ENCODE measurements around the gene SEZ6L2.
"Not testable (repeated sequence)": the region's sequence is repeated elsewhere in the genome, so short reads cannot be mapped to it uniquely, and the experiment has no call there.

SEZ6L2 gene

GRCh38 chr16:29849505-29849904 is 49.8 kb downstream of the SEZ6L2 start:
- DNase-seq: no peak

DNA sequence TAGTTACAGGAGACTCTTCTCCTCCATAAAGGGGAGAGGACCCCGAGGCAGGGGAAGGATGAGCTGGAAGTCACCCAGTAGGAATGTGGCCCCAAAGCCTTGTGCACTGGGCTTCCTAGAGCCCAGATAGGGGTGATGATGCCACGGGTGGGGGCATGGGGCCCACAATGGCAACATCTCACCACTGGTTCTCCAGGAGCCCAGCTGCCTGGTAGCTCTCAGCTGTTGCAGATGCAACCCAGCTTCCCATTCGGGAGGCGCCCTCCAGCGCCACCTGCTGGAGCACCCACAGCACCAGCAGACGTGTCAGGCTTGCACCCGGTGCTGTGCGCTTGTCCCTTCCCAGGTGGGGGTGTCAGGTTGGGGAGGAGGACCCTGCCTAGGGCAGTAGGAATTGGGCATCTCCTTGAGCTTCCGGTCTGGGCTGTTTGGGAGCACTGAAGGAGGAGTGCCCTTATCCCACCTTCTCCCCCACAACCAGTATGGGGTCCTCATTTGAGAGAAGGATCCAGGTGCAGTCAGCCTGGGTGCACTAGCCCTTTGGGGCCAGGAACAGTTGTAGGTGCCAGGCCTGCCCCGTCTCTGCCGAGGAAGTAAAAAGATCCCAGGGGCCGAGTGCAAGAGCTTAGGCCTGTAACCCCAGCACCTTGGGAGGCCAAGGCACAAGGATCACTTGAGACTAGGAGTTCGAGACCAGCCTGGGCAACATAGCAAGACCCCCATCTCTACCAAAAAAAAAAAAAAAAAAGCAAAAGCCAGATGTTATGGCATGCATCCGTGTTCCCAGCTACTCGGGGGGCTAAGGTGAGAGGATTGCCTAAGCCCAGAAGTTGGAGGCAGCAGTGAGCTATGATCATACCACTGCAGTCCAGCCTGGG is 50.7 kb downstream of the SEZ6L2 start:
- DNase-seq: peak; percentile 91

DNA sequence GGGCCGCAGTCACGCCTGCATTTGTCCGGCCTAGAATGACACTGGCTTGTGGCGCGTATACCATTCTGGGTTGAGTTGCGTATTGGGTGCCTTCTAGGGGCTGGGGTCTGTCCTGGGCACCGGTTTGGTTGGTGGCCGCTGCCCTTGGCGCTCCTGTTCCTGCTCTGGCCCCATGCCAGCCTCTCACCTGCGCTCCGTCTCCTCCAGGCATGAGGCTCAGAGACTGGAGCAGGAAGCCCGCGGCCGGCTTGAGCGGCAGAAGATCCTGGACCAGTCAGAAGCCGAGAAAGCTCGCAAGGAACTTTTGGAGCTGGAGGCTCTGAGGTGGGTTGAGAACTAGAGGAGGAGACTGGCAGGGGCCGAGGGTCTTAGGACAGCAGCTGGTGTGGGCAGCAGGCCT is 53.7 kb downstream of the SEZ6L2 start:
- no peak for DNase-seq

- DNase-seq: no peak
These were observed 54.6 kb downstream of the SEZ6L2 start for GRCh38 chr16:29844575-29845331.

- no peak for DNase-seq
These were observed 55.4 kb downstream of the SEZ6L2 start for GRCh38 chr16:29843931-29844330.

DNA sequence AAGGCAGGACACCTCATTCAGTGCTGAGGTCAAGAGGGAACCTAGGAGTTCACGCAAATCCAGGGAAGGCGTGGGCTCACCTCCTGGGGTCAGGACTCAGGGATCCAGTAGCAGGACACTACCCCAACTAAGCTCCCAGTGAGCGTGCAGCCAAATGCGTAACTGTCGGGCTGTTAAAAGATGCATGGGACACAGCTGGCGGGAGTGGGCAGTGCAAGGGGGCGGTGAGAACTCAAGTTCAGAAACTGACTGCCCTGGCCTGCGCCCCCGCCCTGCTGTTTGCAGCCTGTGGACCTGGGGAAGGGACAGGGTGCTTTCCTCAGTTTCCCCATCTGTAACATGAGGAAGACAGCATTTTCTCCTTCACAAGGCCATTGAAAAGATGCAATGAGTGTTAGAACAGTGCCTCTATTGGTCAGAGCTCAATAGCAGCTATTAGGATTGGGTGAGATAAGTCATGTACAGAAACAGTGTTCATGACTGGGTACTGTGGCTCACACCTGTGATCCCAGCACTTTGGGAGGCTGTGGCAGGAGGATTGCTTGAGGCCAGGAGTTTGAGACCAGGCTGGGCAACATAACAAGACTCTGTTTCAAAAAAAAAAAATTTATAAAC is 56.5 kb downstream of the SEZ6L2 start:
- no peak for DNase-seq

GRCh38 chr16:29841631-29842030 is 57.7 kb downstream of the SEZ6L2 start:
- DNase-seq: no peak

DNA sequence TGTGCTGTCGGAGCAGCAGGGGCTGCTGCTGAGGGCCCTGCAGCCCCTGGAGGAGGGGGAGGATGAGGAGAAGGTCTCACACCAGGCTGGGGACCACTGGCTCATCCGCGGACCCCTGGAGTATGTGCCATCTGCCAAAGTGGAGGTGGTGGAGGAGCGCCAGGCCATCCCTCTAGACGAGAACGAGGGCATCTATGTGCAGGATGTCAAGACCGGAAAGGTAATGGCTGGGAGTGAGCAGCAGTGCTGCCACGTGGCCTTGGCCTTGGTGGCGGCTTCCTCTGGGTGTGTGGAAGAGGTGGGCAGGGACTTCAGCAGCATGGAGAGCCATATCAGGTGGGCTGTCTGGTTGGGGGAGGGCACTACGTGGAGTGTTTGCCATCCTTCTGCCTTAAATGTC is 59.1 kb downstream of the SEZ6L2 start:
- DNase-seq: no peak

GRCh38 chr16:29839822-29840221 is 59.5 kb downstream of the SEZ6L2 start:
- no peak for DNase-seq

GRCh38 chr16:29837841-29838240 is 61.5 kb downstream of the SEZ6L2 start:
- no peak for DNase-seq

DNA sequence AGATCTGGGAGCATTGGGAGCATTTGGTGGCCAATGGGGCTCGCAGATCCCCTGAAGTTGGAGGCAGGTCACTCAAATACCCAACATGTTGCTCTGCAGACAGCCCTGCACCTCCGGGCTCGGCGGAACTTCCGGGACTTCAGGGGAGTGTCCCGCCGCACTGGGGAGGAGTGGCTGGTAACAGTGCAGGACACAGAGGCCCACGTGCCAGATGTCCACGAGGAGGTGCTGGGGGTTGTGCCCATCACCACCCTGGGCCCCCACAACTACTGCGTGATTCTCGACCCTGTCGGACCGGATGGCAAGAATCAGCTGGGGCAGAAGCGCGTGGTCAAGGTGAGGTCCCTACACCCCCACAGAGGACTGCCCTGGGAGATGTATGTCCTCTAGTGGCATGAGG is 62.7 kb downstream of the SEZ6L2 start:
- DNase-seq: no peak

- no peak for DNase-seq
These were observed 63.4 kb downstream of the SEZ6L2 start for GRCh38 chr16:29835926-29836325.

GRCh38 chr16:29834079-29834478 is 65.3 kb downstream of the SEZ6L2 start:
- DNase-seq: peak; percentile 45

GRCh38 chr16:29833219-29833618 is 66.1 kb downstream of the SEZ6L2 start:
- not testable (repeated sequence) for DNase-seq

DNA sequence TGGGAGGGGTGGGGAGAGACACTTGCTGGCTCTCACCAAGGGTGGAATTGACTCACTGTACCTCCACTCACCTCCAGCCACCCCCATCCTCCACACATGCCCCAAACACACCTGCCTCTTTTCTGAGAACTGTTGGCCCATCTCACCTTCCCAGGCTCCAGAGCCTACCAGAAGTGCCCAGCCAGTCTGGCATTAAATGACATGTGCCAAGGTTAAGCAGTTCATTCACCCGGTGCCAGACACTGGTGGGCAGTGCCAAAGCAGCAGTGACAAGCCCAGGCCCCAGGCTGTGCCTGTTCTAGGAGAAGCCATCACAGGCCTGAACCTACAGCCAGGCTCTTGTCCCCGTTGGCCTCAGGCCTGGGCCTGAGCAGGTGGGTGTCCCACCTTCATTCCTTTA is 67.9 kb downstream of the SEZ6L2 start:
- DNase-seq: no peak

DNA sequence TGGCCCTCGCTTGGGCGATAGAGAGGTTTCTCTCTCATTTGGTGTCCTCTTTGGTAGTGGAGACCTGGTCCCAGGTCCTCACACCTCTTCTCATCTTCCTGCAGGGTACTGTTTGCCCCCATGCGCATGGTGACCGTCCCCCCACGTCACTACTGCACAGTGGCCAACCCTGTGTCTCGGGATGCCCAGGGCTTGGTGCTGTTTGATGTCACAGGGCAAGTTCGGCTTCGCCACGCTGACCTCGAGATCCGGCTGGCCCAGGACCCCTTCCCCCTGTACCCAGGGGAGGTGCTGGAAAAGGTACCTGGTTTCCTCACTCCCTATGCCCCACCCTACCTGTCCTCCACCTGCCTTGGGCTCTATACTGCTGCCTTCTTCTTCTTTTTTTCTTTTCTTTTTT is 68.6 kb downstream of the SEZ6L2 start:
- no peak for DNase-seq

- no peak for DNase-seq
These were observed 73.0 kb downstream of the SEZ6L2 start for GRCh38 chr16:29826342-29826695.

- DNase-seq: peak; percentile 67
These were observed 74.0 kb downstream of the SEZ6L2 start for GRCh38 chr16:29825145-29826044.

GRCh38 chr16:29824589-29825144 is 74.7 kb downstream of the SEZ6L2 start:
- no peak for DNase-seq

DNA sequence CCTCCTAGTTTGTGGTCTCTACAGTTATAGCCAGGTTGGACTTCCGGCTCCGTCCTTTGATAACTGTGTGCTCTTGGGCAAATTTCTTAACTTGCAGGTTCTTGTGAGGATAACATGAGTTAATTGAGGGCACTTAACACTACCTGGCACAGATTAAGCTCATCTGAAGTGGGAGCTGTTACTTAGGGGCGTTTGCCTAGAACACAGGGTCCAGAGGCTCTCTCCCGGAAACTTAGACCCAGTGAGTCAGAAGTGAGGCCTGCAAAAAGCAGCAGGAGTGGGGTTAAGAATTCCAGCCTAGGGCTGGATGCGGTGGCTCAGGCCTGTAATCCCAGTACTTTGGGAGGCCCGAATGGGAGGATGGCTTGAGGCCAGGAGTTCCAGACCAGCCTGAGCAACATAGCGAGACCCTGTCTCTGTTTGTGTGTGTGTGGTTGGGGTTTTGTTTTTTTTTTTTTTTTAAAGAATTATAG is 77.7 kb downstream of the SEZ6L2 start:
- no peak for DNase-seq

Data from stimulated activated CD8-positive, alpha-beta memory T cell treated with anti-CD3 and anti-CD28 coated beads, Interleukin-4, amount 100 ng/mL, for 48 hours (primary cell).